ENCODE measurements around the gene HOXB6.

HOXB6 gene

DNA sequence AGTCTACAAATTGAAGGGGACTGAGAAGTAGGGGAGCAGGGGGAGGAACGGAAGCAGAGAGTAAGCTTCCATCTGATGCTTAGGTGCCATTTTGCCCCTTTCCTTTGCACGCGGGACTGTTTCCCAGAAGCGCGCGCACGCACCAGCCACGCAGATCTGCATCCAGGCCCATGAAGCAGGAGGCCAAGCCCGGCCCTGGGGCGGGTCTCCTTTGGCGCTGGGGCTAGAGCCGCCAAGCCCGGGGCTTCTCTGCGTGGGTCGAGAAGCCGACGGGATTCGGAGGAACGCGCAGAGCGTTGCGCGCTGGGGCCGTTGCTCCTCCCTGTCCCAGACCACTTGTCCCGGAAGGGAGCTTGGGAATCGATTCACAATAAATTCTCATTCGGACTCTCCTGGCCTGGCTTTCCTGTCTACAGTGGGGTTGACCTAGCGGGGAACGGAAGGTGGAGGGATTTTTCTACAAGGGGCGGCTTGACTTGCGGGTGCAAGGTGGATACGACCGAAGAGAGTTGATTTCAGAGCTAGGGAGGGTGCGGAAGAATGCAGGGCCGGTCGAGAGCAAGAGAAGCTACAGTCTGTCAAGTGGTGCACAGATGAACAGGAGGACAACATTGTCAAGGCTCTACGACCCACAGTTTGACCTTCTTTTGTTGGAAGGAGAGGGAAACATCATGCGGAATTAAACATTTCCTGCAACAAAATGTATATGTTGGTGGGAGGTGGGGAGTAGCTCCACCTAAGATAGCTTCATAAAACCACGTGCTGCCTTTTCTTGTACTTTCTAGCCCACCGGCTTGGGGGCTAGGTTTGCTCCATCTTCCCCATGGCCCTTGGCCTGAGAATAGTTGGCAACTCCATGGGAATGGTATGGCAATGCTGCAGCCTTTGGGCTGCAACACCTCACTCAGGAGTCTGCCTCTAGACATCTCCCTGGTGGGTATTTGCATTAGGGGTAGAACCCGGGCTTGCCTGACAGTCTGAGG is 16.9 kb upstream of the HOXB6 start:
- TF ChIP-seq, protein P1, sequence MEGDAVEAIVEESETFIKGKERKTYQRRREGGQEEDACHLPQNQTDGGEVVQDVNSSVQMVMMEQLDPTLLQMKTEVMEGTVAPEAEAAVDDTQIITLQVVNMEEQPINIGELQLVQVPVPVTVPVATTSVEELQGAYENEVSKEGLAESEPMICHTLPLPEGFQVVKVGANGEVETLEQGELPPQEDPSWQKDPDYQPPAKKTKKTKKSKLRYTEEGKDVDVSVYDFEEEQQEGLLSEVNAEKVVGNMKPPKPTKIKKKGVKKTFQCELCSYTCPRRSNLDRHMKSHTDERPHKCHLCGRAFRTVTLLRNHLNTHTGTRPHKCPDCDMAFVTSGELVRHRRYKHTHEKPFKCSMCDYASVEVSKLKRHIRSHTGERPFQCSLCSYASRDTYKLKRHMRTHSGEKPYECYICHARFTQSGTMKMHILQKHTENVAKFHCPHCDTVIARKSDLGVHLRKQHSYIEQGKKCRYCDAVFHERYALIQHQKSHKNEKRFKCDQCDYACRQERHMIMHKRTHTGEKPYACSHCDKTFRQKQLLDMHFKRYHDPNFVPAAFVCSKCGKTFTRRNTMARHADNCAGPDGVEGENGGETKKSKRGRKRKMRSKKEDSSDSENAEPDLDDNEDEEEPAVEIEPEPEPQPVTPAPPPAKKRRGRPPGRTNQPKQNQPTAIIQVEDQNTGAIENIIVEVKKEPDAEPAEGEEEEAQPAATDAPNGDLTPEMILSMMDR (conservative IDR thresholded peaks at IDR 0.05; ENCODE audit: control insufficient read depth, insufficient read depth, low read depth, low read length), result no peak
- no peak overlapping the region for H3K4me3 ChIP-seq (ENCODE audit: control insufficient read depth, low read depth, low read length)
- no peak for DNase-seq (ENCODE audit: low read depth)

DNA sequence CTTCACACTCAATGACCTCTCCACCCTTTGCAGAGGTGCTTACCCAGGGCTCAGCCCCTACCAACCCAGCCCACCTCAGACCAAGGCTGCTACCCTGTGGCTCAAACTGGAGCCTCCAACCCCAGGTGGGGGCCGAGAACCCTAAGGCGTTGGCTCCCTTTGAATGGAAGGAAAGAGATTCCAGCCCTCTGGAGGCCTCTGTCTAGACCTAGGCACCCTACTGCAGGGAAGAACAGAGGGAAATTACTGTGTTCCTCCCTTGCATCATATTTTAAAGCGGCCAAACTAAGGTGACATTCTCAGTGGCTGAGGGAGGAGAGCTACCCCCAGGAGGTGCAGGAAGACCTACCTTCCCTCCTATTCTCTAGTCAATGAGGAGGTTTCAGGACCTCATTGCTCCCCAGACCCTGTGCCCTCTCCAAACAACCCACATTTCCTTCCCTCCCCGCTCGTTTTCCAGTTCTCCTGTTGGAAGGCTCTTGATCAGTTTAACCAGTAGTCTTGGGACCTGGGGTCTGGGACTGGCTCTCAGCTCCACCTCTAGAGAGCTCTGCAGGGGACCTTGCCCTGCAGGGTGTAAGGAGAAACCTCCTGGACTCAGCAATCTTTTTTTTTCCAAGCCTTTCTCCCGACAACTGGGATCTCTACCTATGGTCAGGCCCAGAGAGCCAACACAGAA is 15.8 kb upstream of the HOXB6 start:
- TF ChIP-seq, protein P1 (conservative IDR thresholded peaks at IDR 0.05; ENCODE audit: control insufficient read depth, insufficient read depth, low read depth, low read length), result no peak
- H3K4me3 ChIP-seq (ENCODE audit: control insufficient read depth, low read depth, low read length), result no peak overlapping the region
- no peak for DNase-seq (ENCODE audit: low read depth)

DNA sequence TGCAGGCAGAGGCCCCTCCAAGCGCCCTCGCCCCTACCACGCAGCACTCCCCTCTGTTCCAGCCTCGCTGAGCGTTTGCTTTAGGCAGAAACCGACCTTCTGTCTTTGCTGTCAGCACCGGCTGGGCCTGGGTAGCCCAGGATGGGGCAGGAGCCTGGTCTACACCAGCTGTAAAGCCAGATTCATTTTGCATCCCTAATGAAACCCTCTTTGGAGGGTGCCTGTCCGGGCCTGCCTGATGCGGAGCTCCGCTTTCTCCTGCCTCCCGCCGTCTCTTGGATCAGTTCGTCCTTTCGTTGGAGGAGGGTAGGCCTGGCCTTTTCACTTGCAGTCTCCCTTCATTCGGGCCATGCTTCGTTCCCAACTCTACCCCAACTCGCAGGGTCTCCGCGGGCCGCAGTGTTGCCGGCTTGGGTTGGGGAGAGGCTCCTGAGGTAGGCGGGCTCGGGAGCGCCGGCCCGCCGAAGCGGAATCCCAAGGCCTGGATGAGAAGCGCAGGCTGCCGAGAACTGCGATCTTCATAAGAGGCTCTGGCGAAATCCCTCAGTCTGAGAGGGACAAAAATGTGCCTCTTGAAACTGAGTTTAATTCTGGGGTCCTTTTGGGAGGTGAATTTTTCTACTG is 15.2 kb upstream of the HOXB6 start:
- H3K4me3 ChIP-seq (ENCODE audit: control insufficient read depth, low read depth, low read length), result no peak overlapping the region
- no peak for DNase-seq (ENCODE audit: low read depth)
- TF ChIP-seq, protein P1 (conservative IDR thresholded peaks at IDR 0.05; ENCODE audit: control insufficient read depth, insufficient read depth, low read depth, low read length), result no peak

DNA sequence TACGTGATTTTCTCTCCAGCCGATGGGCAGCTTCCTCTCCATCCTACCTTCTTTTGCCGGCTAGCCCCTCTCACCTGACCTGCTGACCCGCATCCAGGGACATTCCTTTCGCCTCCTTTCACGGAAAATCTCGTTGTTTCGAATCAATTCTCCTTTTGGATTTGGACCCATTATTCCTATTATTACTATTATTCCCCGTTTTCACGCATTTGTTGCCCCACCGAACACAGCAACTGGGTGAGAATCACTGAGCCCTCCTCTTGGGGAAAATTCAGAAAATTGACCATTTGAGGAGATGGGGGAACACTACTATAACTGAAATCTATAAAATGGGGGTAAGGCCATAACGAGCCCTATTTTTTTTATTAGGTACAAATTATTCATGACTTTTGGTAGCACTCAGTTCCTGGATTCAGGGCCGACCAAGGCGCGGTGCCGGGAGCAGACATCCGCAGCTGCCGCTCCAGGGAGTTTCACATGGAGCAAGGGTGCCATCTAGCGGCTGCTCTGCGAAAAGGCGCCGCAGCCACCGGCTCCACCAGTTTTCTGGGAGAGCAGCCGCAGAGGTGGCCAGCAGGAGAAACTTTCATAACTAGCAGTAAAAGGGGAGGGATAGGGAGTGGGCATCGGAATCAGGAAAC is 13.6 kb upstream of the HOXB6 start:
- H3K4me3 ChIP-seq (ENCODE audit: control insufficient read depth, low read depth, low read length), result no peak overlapping the region
- TF ChIP-seq, protein P1 (conservative IDR thresholded peaks at IDR 0.05; ENCODE audit: control insufficient read depth, insufficient read depth, low read depth, low read length), result peak; percentile 91
- peak; percentile 78 for DNase-seq (ENCODE audit: low read depth)

DNA sequence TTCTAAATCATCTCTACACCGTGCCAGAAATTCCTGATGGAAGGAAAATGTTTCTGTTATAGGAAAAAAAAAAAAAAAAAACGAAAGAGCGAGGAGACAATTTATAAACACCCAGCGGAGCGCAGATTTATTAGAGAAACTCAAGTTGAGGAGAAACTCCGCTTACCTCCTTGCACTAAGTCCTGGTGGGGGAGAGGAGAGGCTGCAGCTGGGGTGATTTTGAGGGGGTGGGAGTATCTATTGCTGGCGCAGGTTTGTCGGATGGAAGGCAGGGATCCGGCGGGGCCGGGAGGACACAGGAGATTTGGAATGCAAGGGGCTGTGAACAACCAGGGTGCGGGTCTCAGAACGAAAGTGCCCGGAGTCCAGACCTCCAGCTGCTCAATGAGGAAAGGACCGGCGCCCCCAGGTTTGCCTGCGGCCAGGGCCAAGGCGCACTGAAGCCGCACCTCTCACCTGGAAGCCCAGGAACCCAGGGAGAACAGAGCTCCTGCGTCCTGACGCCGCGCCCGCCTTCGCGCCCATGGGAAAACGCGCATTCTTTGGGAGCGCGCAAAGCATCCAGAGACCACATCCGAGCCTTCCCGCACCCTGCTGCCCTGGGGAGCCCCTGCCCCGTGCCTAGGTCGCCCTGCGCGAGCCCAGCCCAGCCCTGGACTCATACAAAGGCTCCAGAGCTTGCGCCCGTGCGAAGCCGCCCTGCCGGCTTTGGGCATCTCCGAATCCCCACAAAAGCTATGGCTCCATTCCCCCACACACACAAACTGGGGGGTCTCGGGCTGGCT is 12.9 kb upstream of the HOXB6 start:
- TF ChIP-seq, protein P1 (conservative IDR thresholded peaks at IDR 0.05; ENCODE audit: control insufficient read depth, insufficient read depth, low read depth, low read length), result no peak
- no peak for DNase-seq (ENCODE audit: low read depth)
- no peak overlapping the region for H3K4me3 ChIP-seq (ENCODE audit: control insufficient read depth, low read depth, low read length)
